HG03139 (cell line): ENCODE results near the gene TSPO2.

Experiments
- ATAC-seq: cut with Tn5 transposase; IDR thresholded peaks from one replicate; pipeline ENCODE4 v1.9.1; 2021; ENCODE audit not compliant: unreplicated experiment

The TSPO2 gene

GRCh38 chr6:41074692-41075436 is 32.6 kb downstream of the TSPO2 start:
- no peak for ATAC-seq

DNA sequence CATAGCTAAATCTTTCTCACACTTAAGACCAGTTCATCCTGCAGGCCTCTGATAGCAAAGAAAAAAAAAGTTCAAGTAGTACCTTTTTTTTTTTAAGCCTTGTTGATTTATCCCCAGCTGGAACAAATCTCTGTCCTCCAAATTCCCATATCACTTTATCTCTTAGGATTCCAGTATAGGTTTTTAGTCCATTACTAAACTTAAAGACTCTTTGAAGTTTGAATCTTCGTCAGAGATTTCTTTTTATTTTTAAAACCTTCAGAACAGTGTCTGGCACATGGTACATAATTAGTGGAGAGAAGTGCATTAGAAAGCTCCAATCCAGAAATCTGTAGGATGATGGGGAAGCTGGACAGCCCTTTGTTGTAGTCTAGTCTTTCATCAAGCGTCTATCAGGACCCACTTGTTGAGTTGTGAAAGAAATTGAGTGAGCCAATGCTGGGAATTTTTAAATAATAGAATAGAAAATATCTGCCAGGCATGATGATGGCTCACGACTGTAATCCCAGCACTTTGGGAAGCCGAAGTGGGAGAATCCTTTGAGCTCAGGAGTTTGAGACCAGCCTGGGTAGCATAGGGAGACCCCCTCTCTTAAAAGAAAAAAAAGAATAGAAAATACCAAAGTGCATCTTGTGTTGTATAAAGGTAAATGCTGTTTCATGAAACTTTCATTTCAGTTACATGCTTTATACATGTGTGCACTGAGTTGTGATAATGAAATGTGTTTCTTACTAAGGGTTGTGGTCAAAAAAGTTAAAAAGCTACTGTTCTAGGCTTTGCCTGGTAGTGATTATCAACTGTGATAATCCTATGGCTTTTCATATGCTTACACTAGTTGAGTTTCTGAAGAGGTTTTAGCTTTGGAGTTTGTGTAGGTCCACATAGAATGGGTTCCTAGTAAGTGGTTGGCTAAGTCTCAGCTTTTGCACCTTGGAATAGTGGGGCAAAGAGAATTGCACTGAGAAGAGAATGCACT is 33.7 kb downstream of the TSPO2 start:
- no peak for ATAC-seq

DNA sequence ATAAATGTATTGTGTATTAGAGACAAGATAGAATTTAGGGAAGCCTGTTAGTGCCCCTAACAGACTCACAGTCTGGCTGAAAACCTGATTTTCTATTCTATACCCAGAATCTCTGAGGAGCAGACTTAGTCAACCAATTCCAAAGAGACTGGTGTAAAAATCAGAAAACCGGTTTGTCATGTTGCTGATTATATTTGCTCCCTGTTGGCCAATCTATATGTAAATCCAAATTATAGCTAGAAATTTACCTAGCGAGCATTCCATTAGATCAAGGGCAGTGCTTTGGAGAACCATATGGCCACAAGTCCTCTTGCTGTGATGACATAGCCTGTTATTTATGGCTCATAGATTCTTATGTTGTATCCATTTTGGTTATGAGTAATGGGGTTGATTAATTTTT is 35.3 kb downstream of the TSPO2 start:
- ATAC-seq = no peak

DNA sequence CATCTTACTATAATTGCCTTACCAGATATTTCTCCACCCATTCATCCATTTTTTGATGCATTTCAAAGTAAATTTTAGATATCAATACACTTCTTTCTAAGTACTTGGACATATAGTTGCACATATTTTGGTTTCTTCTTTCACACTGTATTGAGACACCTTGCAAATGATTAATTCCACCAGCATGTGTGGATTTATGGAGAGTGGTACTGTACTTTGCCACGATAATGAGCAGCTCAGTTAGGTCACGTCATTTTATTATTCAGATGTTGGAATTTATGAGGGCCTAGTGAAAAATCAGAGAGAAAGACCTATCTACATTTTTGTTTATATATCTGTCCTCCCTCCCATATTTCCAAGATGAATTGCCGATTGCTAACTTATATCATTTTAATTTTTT is 35.8 kb downstream of the TSPO2 start:
- ATAC-seq = no peak

DNA sequence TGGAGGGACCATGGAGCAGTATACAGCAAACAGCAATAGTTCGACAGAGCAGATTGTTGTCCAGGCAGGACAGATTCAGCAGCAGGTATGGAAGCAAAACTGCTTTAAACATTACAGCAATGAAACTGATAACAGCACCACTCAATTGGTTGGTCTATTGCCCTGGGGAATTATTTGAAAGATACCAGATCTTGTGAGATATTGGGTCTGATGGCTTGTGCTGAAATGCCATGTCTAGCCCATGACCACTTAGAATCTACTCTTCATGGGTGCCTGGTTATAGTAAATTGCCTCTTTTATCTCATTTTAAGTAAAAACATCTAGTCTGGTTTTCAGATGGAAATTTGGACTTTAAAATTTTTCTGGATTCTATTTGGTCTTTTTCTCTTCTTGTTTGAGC is 36.8 kb downstream of the TSPO2 start:
- ATAC-seq = no peak

DNA sequence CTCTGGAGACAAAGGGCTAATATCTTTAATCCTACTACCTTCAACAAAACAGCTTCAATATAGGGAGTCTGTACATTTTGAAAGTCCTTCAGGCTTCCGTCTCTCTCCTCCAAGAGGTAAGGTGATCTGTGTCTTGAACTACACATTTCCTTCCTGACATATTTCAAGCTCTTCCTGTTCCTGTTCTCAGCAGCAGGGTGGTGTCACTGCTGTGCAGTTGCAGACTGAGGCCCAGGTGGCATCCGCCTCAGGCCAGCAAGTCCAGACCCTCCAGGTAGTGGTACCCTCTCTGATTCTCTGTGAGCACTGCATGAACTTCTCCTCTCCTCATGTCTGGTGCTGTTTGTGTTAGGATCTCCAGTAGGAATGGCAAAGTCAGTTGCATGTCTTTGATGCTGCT is 38.4 kb downstream of the TSPO2 start:
- no peak for ATAC-seq

- ATAC-seq = no peak
These were observed 40.8 kb downstream of the TSPO2 start for GRCh38 chr6:41083072-41083471.

DNA sequence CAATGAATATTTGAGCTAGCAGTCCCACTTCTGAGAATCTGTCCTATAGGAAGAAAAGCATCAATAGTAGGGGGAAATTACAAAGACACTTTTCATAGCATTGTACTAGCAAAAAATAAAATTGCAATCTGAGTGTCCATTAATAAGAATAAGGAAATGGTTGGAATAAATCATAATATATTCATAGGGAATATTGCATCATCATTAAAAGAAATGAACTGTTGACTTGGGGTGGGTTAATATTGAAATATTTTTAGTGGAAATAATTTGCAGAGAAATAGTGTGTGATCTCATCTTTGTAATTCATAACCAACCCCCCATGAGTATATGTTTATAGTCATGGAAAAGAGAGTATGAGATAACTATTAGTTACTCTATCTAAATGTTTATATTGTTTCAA is 42.9 kb downstream of the TSPO2 start:
- no peak for ATAC-seq

- ATAC-seq = no peak
These were observed 46.2 kb downstream of the TSPO2 start for GRCh38 chr6:41088451-41088850.

DNA sequence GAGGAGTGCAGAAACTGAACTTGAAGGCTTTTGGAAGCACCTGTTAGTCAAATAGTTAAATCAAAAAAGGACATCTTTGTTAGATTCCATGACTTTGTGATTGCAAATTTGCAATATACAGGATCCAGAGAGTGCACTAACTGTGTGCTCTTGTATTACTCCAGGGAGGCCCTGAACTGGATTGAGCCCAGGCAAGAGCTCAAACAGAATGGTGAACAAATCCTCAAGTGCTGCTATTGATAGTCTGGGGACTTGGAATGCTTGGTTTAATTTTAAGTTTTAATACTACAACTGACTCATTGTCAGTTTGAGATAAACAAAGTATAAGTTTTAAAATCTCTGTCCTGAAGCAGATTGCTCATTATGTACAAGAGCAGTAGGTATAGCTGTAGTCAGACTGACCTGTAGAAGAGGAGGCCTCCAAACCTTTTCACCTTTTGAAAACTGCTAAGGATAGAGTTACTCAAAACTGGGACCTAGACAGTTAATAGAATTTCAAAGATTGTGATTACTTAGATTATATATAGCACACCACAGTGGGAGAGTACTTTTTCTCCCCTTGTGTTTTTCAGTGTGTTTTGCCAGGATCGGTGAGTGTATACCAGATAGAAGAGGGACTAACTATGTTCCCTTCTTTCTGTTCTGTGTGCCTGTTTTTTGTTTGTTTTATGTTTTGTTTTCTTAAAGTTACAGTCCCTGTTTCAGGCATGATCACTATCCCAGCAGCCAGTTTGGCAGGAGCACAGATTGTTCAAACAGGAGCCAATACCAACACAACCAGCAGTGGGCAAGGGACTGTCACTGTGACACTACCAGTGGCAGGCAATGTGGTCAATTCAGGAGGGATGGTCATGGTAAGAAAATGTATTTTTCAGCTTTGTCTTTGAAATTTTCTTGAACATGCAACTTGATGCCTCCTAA is 48.8 kb downstream of the TSPO2 start:
- ATAC-seq = no peak

DNA sequence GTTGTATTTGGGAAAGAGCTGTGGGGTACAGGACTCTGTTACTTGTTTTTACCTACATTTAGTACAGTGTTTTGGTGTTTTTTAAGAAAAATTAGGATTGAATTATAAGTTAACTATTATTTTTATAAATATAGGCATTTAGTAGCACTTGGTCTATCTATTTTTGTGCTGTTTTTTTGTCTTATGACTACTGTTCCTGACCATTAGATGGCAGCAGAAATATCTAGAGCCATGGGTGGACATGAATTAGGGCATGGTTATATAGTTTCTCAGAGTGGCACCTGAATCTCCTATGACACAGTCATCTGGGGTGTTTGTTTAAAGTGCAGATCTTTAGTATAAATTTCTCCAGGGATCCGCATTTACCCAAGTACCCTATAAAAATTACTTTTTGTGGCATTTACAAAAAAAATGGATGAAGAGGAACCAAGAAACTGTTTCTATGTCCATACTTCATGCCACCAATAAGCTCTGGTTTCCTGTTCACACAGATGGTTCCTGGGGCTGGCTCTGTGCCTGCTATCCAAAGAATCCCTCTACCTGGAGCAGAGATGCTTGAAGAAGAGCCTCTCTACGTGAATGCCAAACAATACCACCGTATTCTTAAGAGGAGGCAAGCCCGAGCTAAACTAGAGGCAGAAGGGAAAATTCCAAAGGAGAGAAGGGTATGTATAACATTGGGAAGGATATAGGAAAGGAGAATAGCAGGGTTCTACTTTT is 50.3 kb downstream of the TSPO2 start:
- ATAC-seq = no peak

GRCh38 chr6:41093729-41094128 is 51.5 kb downstream of the TSPO2 start:
- no peak for ATAC-seq
